Measurements from ENCODE around the gene KCNA5. TPM values are rescaled to one million over a fixed set of nuclear protein-coding genes. Genes with fewer than 3 reads are reported as not detected.
A peak's percentile ranks its signal among the peaks of the same experiment; 100 is the strongest.

KCNA5 gene
- total and polyA plus RNA-seq, 2 of the 4 experiments (the other 2 are of a cell fraction) = not detected

DNA sequence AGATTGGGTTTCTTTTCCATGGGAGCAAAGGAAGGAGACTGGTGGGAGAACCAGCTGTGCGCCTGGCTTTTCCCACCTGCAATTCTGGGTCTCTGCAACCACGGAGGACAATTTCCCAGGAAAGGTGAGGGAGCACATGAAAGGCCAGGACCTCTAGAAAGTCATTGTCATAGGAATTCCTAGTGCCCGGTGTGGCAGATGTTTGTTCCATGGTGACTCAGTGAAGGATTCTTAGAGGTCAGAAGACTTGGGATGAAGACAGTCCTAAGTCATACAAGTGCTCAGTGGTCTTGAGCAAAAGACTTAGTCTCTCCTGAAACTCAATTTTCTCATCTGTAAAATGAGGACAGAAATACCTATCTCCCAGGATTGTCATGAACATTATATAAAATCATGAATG is 51.3 kb downstream of the KCNA5 start:
- intact Hi-C loops (cut with micrococcal nuclease) (loop anchor here (5.0 kb wide), 1 partner anchor 72 kb away; no protein-coding TSS in a partner anchor), dilution Hi-C loops (cut with HindIII; ENCODE audit: low sequenced_read_pairs, unreplicated experiment) (no loop called here), in situ Hi-C loops (cut with MboI; ENCODE audit: low sequenced_read_pairs) (loop anchor here (5.0 kb wide), 1 partner anchor 342 kb away; no protein-coding TSS in a partner anchor)
- H4K5ac ChIP-seq (ENCODE audit: low read depth, low read length) = no peak overlapping the region
- H4K91ac ChIP-seq (ENCODE audit: insufficient read depth, low read depth, low read length) = peak overlapping the region; percentile 53; the same call in 1 of the 2 replicates
- no peak overlapping the region for H3K9ac ChIP-seq (ENCODE audit: low read depth, low read length)
- H3K36me3 ChIP-seq (ENCODE audit: control insufficient read depth, insufficient read depth, low read length) = no peaks in the 10 kb centered on the region
- WGBS, 2 experiments (ENCODE audit: extremely low coverage in 2 of 2, insufficient read length in 1 of 2) = no CpG with 5 or more reads among the region's 3 CpGs
- peak overlapping the region; percentile 50 for H3K18ac ChIP-seq (ENCODE audit: low read depth, low read length)
- no peak overlapping the region for H3K4me3 ChIP-seq (ENCODE audit: insufficient read depth, low read depth, low read length)
- H4K20me1 ChIP-seq (ENCODE audit: insufficient read depth, low read length) = no peaks in the 10 kb centered on the region
- CTCF ChIA-PET = no interaction called here
- DNase-seq = no peak
- H2AFZ ChIP-seq (replicated peaks; ENCODE audit: low read length, poor library complexity) = no peak overlapping the region
- no peaks in the 10 kb centered on the region for H3K27me3 ChIP-seq (ENCODE audit: control insufficient read depth, insufficient read depth, low read length)
- no peak for ATAC-seq (ENCODE audit: low read depth)
- H2BK15ac ChIP-seq (ENCODE audit: low read depth, low read length) = peak overlapping the region; percentile 70; the same call in 2 of the 3 replicates
- no peak overlapping the region for H3K27ac ChIP-seq (ENCODE audit: insufficient read depth, low read length)
- peak overlapping the region; percentile 84; the same call in 1 of the 2 replicates for H2BK120ac ChIP-seq (ENCODE audit: low read depth, low read length)
- H2BK5ac ChIP-seq (ENCODE audit: low read depth, low read length, poor library complexity, severe bottlenecking) = no peak overlapping the region
- peaks cover 16% of the 10 kb centered on the region for H3K9me1 ChIP-seq (ENCODE audit: insufficient read depth, low read length)
- no peak for TF ChIP-seq MAFK (IDR thresholded peaks at IDR 0.05; ENCODE audit: low read depth, low read length)
- H3K14ac ChIP-seq (replicated peaks; ENCODE audit: low read depth, low read length) = peak overlapping the region; percentile 71
- H3K4ac ChIP-seq (ENCODE audit: low read depth, low read length) = peak overlapping the region; percentile 61
- H3K56ac ChIP-seq (ENCODE audit: extremely low read depth, insufficient read depth, low read length) = no peak overlapping the region
- H3K79me1 ChIP-seq (ENCODE audit: low read depth in 1 of 2, low read length in 2 of 2) = peaks cover 0 to 1% of the 10 kb centered on the region in 2 experiments; a peak in 1 of 4 replicates
- H3K4me2 ChIP-seq (ENCODE audit: low read depth, low read length) = no peak overlapping the region
- POLR2A ChIA-PET (ENCODE audit: unreplicated experiment) = no interaction called here
- H3K4me1 ChIP-seq (ENCODE audit: control insufficient read depth, insufficient read depth, low read length) = peaks cover 14% of the 10 kb centered on the region
- peak overlapping the region; percentile 80 for H2BK20ac ChIP-seq (ENCODE audit: low read depth, low read length)
- no peak overlapping the region; the same call in 1 of the 2 replicates for H3K23ac ChIP-seq (ENCODE audit: low read depth, low read length)
- H2AK5ac ChIP-seq (ENCODE audit: low read depth, low read length) = peak overlapping the region; percentile 45; the same call in 1 of the 2 replicates
- no TSS peak for BruUV-seq (replicated peaks)
- no peak overlapping the region for H2AK9ac ChIP-seq (replicated peaks; ENCODE audit: low read depth, low read length, poor library complexity)
- peak overlapping the region; percentile 13 to 20; a peak in 2 of 4 replicates for H4K8ac ChIP-seq (ENCODE audit: low read depth in 2 of 2, low read length in 2 of 2)
- H3K9me3 ChIP-seq (ENCODE audit: control insufficient read depth, insufficient read depth, low read length) = no peaks in the 10 kb centered on the region

Other genes with a start within 250 kb of the KCNA5 start
- not detected in 2 replicates for gene KCNA1, start 134.0 kb upstream of the KCNA5 start, total RNA-seq (2012; rRNA removed)
- not detected in 2 replicates for gene KCNA1, start 134.0 kb upstream of the KCNA5 start, polyA plus RNA-seq (2012; rRNA removed)